IMR-90 (cell line): ENCODE measurements around the gene DSCAM. TPM values are rescaled to one million over a fixed set of nuclear protein-coding genes. Genes with fewer than 3 reads are reported as not detected.

ENCODE experiments used
- ATAC-seq: fragments of 200-7000 bp; cut with Tn5 transposase; 2 replicates; pipeline ENCODE4 v1.9.1; 2020; ENCODE audit warnings: low read depth, mild to moderate bottlenecking, moderate library complexity
- BruUV-seq: library from RNA; stranded (reverse); fragments of 400-500 nt; replicated peaks from 2 replicates; lab custom pipeline; 2021; lab: Mats Ljungman, UMichigan
- CTCF ChIA-PET: fragments of 300-600 bp; formaldehyde crosslinking; extraction: SDS; loops from one replicate; lab custom pipeline; 2021; ENCODE audit warnings: antibody characterized with exemption; lab: Yijun Ruan, JAX
- POLR2A ChIA-PET: fragments of 300-600 bp; sonication (Branson Sonifier 250); formaldehyde crosslinking; loops from one replicate; lab custom pipeline; 2022; ENCODE audit warnings: antibody characterized with exemption; ENCODE audit not compliant: unreplicated experiment; lab: Charles Lee
- DNase-seq: peaks from one replicate; pipeline ENCODE4 v3.0.0; 2013
- H2AFZ ChIP-seq: replicated peaks from 2 replicates; pipeline ENCODE3; 2013; ENCODE audit warnings: low read length, mild to moderate bottlenecking; ENCODE audit not compliant: poor library complexity
- H2AK5ac ChIP-seq: 2 replicates; pipeline ENCODE4 v1.6.1; 2013; ENCODE audit warnings: low read depth, low read length, inconsistent platforms
- H2AK9ac ChIP-seq: replicated peaks from 2 replicates; pipeline ENCODE3; 2013; ENCODE audit warnings: mild to moderate bottlenecking, low read depth, low read length, moderate library complexity; ENCODE audit not compliant: poor library complexity
- H2BK120ac ChIP-seq: 2 replicates; pipeline ENCODE4 v1.6.1; 2013; ENCODE audit warnings: low read depth, low read length, inconsistent platforms
- H2BK15ac ChIP-seq: 3 replicates; pipeline ENCODE4 v1.6.1; 2013; ENCODE audit warnings: low read depth, low read length, inconsistent platforms
- H2BK20ac ChIP-seq: 2 replicates; pipeline ENCODE4 v1.6.1; 2013; ENCODE audit warnings: low read depth, mild to moderate bottlenecking, inconsistent platforms, low read length, moderate library complexity
- H2BK5ac ChIP-seq: 2 replicates; pipeline ENCODE4 v1.6.1; 2013; ENCODE audit warnings: mild to moderate bottlenecking, low read depth, low read length, inconsistent platforms; ENCODE audit not compliant: poor library complexity, severe bottlenecking
- H3K14ac ChIP-seq: replicated peaks from 2 replicates; pipeline ENCODE4 v1.6.1; 2013; ENCODE audit warnings: low read depth, low read length, inconsistent platforms
- H3K18ac ChIP-seq: 2 replicates; pipeline ENCODE4 v1.6.1; 2013; ENCODE audit warnings: low read depth, low read length, control low read depth
- H3K23ac ChIP-seq: 2 replicates; pipeline ENCODE4 v1.6.1; 2013; ENCODE audit warnings: low read depth, low read length, inconsistent platforms
- H3K27ac ChIP-seq: 2 replicates; pipeline ENCODE4 v1.5.1; 2013; ENCODE audit warnings: mild to moderate bottlenecking, control low read depth, low read length; ENCODE audit not compliant: insufficient read depth
- H3K27me3 ChIP-seq: 2 replicates; pipeline ENCODE4 v1.6.1; 2013; ENCODE audit warnings: low read length; ENCODE audit not compliant: control insufficient read depth, insufficient read depth
- H3K36me3 ChIP-seq: 2 replicates; pipeline ENCODE4 v1.6.1; 2013; ENCODE audit warnings: low read length, mixed read lengths; ENCODE audit not compliant: control insufficient read depth, insufficient read depth
- H3K4ac ChIP-seq: 2 replicates; pipeline ENCODE4 v1.6.1; 2013; ENCODE audit warnings: low read depth, low read length, inconsistent platforms
- H3K4me1 ChIP-seq: 2 replicates; pipeline ENCODE4 v1.6.1; 2013; ENCODE audit warnings: low read length, mixed read lengths; ENCODE audit not compliant: control insufficient read depth, insufficient read depth
- H3K4me2 ChIP-seq: 2 replicates; pipeline ENCODE4 v1.6.1; 2013; ENCODE audit warnings: low read depth, mild to moderate bottlenecking, control low read depth, low read length, moderate library complexity
- H3K4me3 ChIP-seq: 2 replicates; pipeline ENCODE4 v1.5.1; 2013; ENCODE audit warnings: low read depth, mild to moderate bottlenecking, control low read depth, low read length, moderate library complexity; ENCODE audit not compliant: insufficient read depth
- H3K56ac ChIP-seq: 2 replicates; pipeline ENCODE4 v1.6.1; 2013; ENCODE audit warnings: low read length, inconsistent platforms; ENCODE audit not compliant: insufficient read depth; ENCODE audit errors: extremely low read depth
- H3K79me1 ChIP-seq, 2 experiments: 2 replicates each; pipeline ENCODE4 v1.6.1; 2013; ENCODE audit warnings: low read length in 2 of 2, inconsistent platforms in 1 of 2, low read depth in 1 of 2
- H3K9ac ChIP-seq: 2 replicates; pipeline ENCODE4 v1.6.1; 2013; ENCODE audit warnings: low read depth, low read length, control low read depth
- H3K9me1 ChIP-seq: 2 replicates; pipeline ENCODE4 v1.6.1; 2013; ENCODE audit warnings: low read length, inconsistent platforms; ENCODE audit not compliant: insufficient read depth
- H3K9me3 ChIP-seq: 2 replicates; pipeline ENCODE4 v1.6.1; 2013; ENCODE audit warnings: low read length; ENCODE audit not compliant: control insufficient read depth, insufficient read depth
- H4K20me1 ChIP-seq: 2 replicates; pipeline ENCODE4 v1.6.1; 2013; ENCODE audit warnings: low read length, inconsistent platforms; ENCODE audit not compliant: insufficient read depth
- H4K5ac ChIP-seq: 2 replicates; pipeline ENCODE4 v1.6.1; 2013; ENCODE audit warnings: mild to moderate bottlenecking, low read depth, low read length, control low read depth
- H4K8ac ChIP-seq, 2 experiments: 2 replicates each; pipeline ENCODE4 v1.6.1; 2013; ENCODE audit warnings: low read depth in 2 of 2, low read length in 2 of 2, control low read depth in 1 of 2, inconsistent platforms in 1 of 2
- H4K91ac ChIP-seq: 2 replicates; pipeline ENCODE4 v1.6.1; 2013; ENCODE audit warnings: low read depth, low read length, inconsistent platforms; ENCODE audit not compliant: insufficient read depth
- CEBPB ChIP-seq: IDR thresholded peaks from 2 replicates; pipeline ENCODE4 v1.6.1; 2012; ENCODE audit warnings: low read depth, low read length, improper control_type of control experiment
- CHD1 ChIP-seq: IDR thresholded peaks from 2 replicates; pipeline ENCODE4 v1.6.1; 2012; ENCODE audit warnings: low read depth, low read length, improper control_type of control experiment
- MAFK ChIP-seq: IDR thresholded peaks from 2 replicates; pipeline ENCODE4 v1.6.1; 2012; ENCODE audit warnings: low read depth, low read length, improper control_type of control experiment
- MAZ ChIP-seq: IDR thresholded peaks from 2 replicates; pipeline ENCODE4 v1.6.1; 2012; ENCODE audit warnings: low read depth, mild to moderate bottlenecking, low read length, improper control_type of control experiment, moderate library complexity, borderline replicate concordance
- MXI1 ChIP-seq: IDR thresholded peaks from 2 replicates; pipeline ENCODE4 v1.6.1; 2012; ENCODE audit warnings: low read depth, mild to moderate bottlenecking, low read length, moderate library complexity, borderline replicate concordance
- NFE2L2 ChIP-seq: fragments of 150-350 bp; IDR thresholded peaks from 2 replicates; pipeline ENCODE4 v1.6.1; 2016; ENCODE audit warnings: low read depth, mild to moderate bottlenecking, low read length
- RAD21 ChIP-seq: IDR thresholded peaks from 2 replicates; pipeline ENCODE4 v1.6.1; 2012; ENCODE audit warnings: low read length, improper control_type of control experiment
- RFX5 ChIP-seq: IDR thresholded peaks from 2 replicates; pipeline ENCODE4 v1.8.0; 2012; ENCODE audit warnings: low read depth, mild to moderate bottlenecking, low read length, moderate library complexity
- USF2 ChIP-seq: fragments of 150-350 bp; IDR thresholded peaks from 2 replicates; pipeline ENCODE4 v1.6.1; 2017; ENCODE audit warnings: mild to moderate bottlenecking, antibody characterized with exemption, low read length, low read depth
- WGBS, 2 experiments: methylation state at CpG; one replicate each; pipeline versions ENCODE4 v1.1.5 to v1.1.7; 2013; ENCODE audit warnings: missing lambda C conversion rate in 2 of 2; ENCODE audit not compliant: insufficient read length in 1 of 2; ENCODE audit errors: extremely low coverage in 2 of 2; 5-methylcytosine and 5-hydroxymethylcytosine counted together
- dilution Hi-C: fragments of 300-500 bp; cut with HindIII; formaldehyde crosslinking; loops from one replicate; pipeline ENCODE4 v1.14.3; 2018; ENCODE audit warnings: low sequenced_read_pairs; ENCODE audit not compliant: unreplicated experiment
- in situ Hi-C: fragments of 300-500 bp; cut with MboI; formaldehyde crosslinking; loops from 3 replicates; pipeline ENCODE4 v1.14.3; 2019; ENCODE audit warnings: low sequenced_read_pairs, inconsistent platforms, mixed read lengths
- intact Hi-C: fragments of 100-400 bp; cut with micrococcal nuclease; formaldehyde crosslinking; loops from 2 replicates; pipeline ENCODE4 v1.10.0; 2022
- polyA plus RNA-seq, 3 experiments: library from polyadenylated mRNA; depleted of rRNA; stranded (reverse); fragments of >200 nt; gene quantifications; 2 replicates each; pipeline ENCODE4 v1.2.3, GENCODE V29; 2012; ENCODE audit warnings: low replicate concordance in 1 of 3
- total RNA-seq: library from RNA; depleted of rRNA; stranded (reverse); fragments of >200 nt; gene quantifications from 2 replicates; pipeline ENCODE4 v1.2.3, GENCODE V29; 2012

DSCAM gene
- total and polyA plus RNA-seq, 2 of the 4 experiments (the other 2 are of a cell fraction) = under 0.01 to 0.02 TPM

GRCh38 chr21:40751221-40751620 lies 95.7 kb downstream of the DSCAM start:
- TF ChIP-seq MAZ (no peak), MAFK (no peak), RFX5 (no peak), USF2 (no peak), NFE2L2 (no peak), MXI1 (no peak), CHD1 (no peak), RAD21 (no peak), CEBPB (no peak)
- dilution Hi-C loops = no loop called here
- H2BK5ac ChIP-seq = no peak overlapping the region
- H3K4me2 ChIP-seq = no peak overlapping the region
- no peak overlapping the region for H3K23ac ChIP-seq
- H3K36me3 ChIP-seq = no peaks in the 10 kb centered on the region
- H3K4me3 ChIP-seq = no peak overlapping the region
- intact Hi-C loops = no loop called here
- H2BK120ac ChIP-seq = no peak overlapping the region
- no peak overlapping the region for H4K5ac ChIP-seq
- no peak overlapping the region for H2BK15ac ChIP-seq
- ChIA-PET CTCF (no interaction called here), POLR2A (no interaction called here)
- H3K56ac ChIP-seq = no peak overlapping the region
- no peak overlapping the region for H2AK5ac ChIP-seq
- WGBS, 2 experiments = 25% methylated on average over 2 of the region's 3 CpGs; no CpG with 5 or more reads in 1 of the 2 experiments
- no peaks in the 10 kb centered on the region for H3K79me1 ChIP-seq
- H3K9me1 ChIP-seq = no peaks in the 10 kb centered on the region
- H3K18ac ChIP-seq = no peak overlapping the region
- no peak overlapping the region for H3K4ac ChIP-seq
- in situ Hi-C loops = loop anchor here (25.0 kb wide), 1 partner anchor 89 kb away; no protein-coding TSS in a partner anchor
- H3K14ac ChIP-seq = no peak overlapping the region
- no peak overlapping the region for H4K8ac ChIP-seq
- H2BK20ac ChIP-seq = no peak overlapping the region
- H2AFZ ChIP-seq = no peak overlapping the region
- no peaks in the 10 kb centered on the region for H4K20me1 ChIP-seq
- no peak overlapping the region for H4K91ac ChIP-seq
- H3K9ac ChIP-seq = no peak overlapping the region
- H2AK9ac ChIP-seq = no peak overlapping the region
- BruUV-seq = no TSS peak
- H3K27ac ChIP-seq = no peak overlapping the region
- DNase-seq (no peak), ATAC-seq (no peak)
- no peaks in the 10 kb centered on the region for H3K27me3 ChIP-seq
- H3K4me1 ChIP-seq = no peaks in the 10 kb centered on the region
- peaks cover 13% of the 10 kb centered on the region; the same call in 1 of the 2 replicates for H3K9me3 ChIP-seq
